Kidney epithelial cell (primary cell): ENCODE data around the gene TIMD4. TPM values are rescaled to one million over a fixed set of nuclear protein-coding genes. Genes with fewer than 3 reads are reported as not detected.

Experiments
- DNase-seq: peaks from one replicate; pipeline ENCODE4 v3.0.0-alpha.2; 2010; ENCODE audit warnings: low read depth
- H3K27me3 ChIP-seq: 2 replicates; pipeline ENCODE4 v1.6.0; 2011; ENCODE audit warnings: low read length; ENCODE audit not compliant: control insufficient read depth, insufficient read depth
- H3K36me3 ChIP-seq: 2 replicates; pipeline ENCODE4 v1.5.1; 2011; ENCODE audit warnings: low read length; ENCODE audit not compliant: control insufficient read depth, insufficient read depth
- H3K4me3 ChIP-seq: 2 replicates; pipeline ENCODE4 v1.5.1; 2011; ENCODE audit warnings: low read depth, mild to moderate bottlenecking, control low read depth, low read length
- CTCF ChIP-seq: IDR thresholded peaks from 2 replicates; pipeline ENCODE4 v1.5.1; 2011; ENCODE audit warnings: mild to moderate bottlenecking, moderate library complexity, low read length, control low read depth, inconsistent platforms; ENCODE audit not compliant: insufficient read depth, poor library complexity, severe bottlenecking
- total RNA-seq: library from RNA; depleted of rRNA; stranded (reverse); fragments of >200 nt; gene quantifications from 2 replicates; pipeline ENCODE4 v1.2.3, GENCODE V29; 2015

Gene TIMD4
- total RNA-seq, 1 donor from 2014 or later, result not detected

- TF ChIP-seq CTCF, result no peak
- Histone ChIP-seq H3K4me3 (no peak overlapping the region), H3K36me3 (no peaks in the 10 kb centered on the region), H3K27me3 (no peaks in the 10 kb centered on the region)
- no peak for DNase-seq
Measured at GRCh38 chr5:156912869-156913268, 50.2 kb downstream of the TIMD4 start.

GRCh38 chr5:156909180-156909579, 53.8 kb downstream of the TIMD4 start:
- Histone ChIP-seq H3K4me3 (no peak overlapping the region), H3K36me3 (no peaks in the 10 kb centered on the region), H3K27me3 (no peaks in the 10 kb centered on the region)
- no peak for DNase-seq
- TF ChIP-seq CTCF, result no peak

GRCh38 chr5:156907667-156908066, 55.4 kb downstream of the TIMD4 start:
- TF ChIP-seq CTCF, result no peak

GRCh38 chr5:156906807-156907206, 56.2 kb downstream of the TIMD4 start:
- no peak for DNase-seq
- no peaks in the 10 kb centered on the region for H3K36me3 ChIP-seq
- no peaks in the 10 kb centered on the region for H3K27me3 ChIP-seq
- no peak for TF ChIP-seq CTCF
- no peak overlapping the region for H3K4me3 ChIP-seq

More at GRCh38 chr5:156907667-156908066, 55.4 kb downstream of the TIMD4 start:
- no peak overlapping the region for H3K4me3 ChIP-seq
- no peaks in the 10 kb centered on the region for H3K36me3 ChIP-seq
- H3K27me3 ChIP-seq, result no peaks in the 10 kb centered on the region
- DNase-seq, result no peak

GRCh38 chr5:156896546-156896945, 66.5 kb downstream of the TIMD4 start:
- H3K27me3 ChIP-seq, result no peaks in the 10 kb centered on the region
- no peaks in the 10 kb centered on the region for H3K36me3 ChIP-seq
- DNase-seq, result no peak
- no peak overlapping the region for H3K4me3 ChIP-seq
- TF ChIP-seq CTCF, result no peak

GRCh38 chr5:156893517-156893916, 69.5 kb downstream of the TIMD4 start:
- no peaks in the 10 kb centered on the region for H3K36me3 ChIP-seq
- no peak for DNase-seq
- no peaks in the 10 kb centered on the region for H3K27me3 ChIP-seq

More at GRCh38 chr5:156893517-156893916, 69.5 kb downstream of the TIMD4 start:
- H3K4me3 ChIP-seq, result no peak overlapping the region
- no peak for TF ChIP-seq CTCF
